ENCODE measurements around the gene PSME1.

Gene PSME1

GRCh38 chr14:24172261-24172860 lies 36.4 kb downstream of the PSME1 start:
- DNase-seq (ENCODE audit: low spot score) = no peak

GRCh38 chr14:24172871-24173281 lies 36.9 kb downstream of the PSME1 start:
- no peak for DNase-seq (ENCODE audit: low spot score)

- no peak for DNase-seq (ENCODE audit: low spot score)
Observed at GRCh38 chr14:24176599-24176998, 40.6 kb downstream of the PSME1 start.

- DNase-seq (ENCODE audit: low spot score) = no peak
Observed at GRCh38 chr14:24177041-24177825, 41.2 kb downstream of the PSME1 start.

GRCh38 chr14:24177891-24178290 lies 41.9 kb downstream of the PSME1 start:
- DNase-seq (ENCODE audit: low spot score) = no peak

- DNase-seq (ENCODE audit: low spot score) = no peak
Observed at GRCh38 chr14:24178399-24179178, 42.6 kb downstream of the PSME1 start.

- DNase-seq (ENCODE audit: low spot score) = no peak
Observed at GRCh38 chr14:24179294-24179960, 43.4 kb downstream of the PSME1 start.

- no peak for DNase-seq (ENCODE audit: low spot score)
Observed at GRCh38 chr14:24179961-24180796, 44.2 kb downstream of the PSME1 start.

- no peak for DNase-seq (ENCODE audit: low spot score)
Observed at GRCh38 chr14:24181371-24182077, 45.5 kb downstream of the PSME1 start.

GRCh38 chr14:24182110-24182882 lies 46.3 kb downstream of the PSME1 start:
- no peak for DNase-seq (ENCODE audit: low spot score)

- DNase-seq (ENCODE audit: low spot score) = no peak
Observed at GRCh38 chr14:24183014-24183481, 47.1 kb downstream of the PSME1 start.

- DNase-seq (ENCODE audit: low spot score) = no peak
Observed at GRCh38 chr14:24184104-24184970, 48.3 kb downstream of the PSME1 start.

GRCh38 chr14:24185026-24185425 lies 49.0 kb downstream of the PSME1 start:
- no peak for DNase-seq (ENCODE audit: low spot score)

- no peak for DNase-seq (ENCODE audit: low spot score)
Observed at GRCh38 chr14:24185741-24186140, 49.7 kb downstream of the PSME1 start.

GRCh38 chr14:24186831-24187538 lies 51.0 kb downstream of the PSME1 start:
- no peak for DNase-seq (ENCODE audit: low spot score)

GRCh38 chr14:24187539-24187915 lies 51.5 kb downstream of the PSME1 start:
- no peak for DNase-seq (ENCODE audit: low spot score)
